IPS DF 6.9 (cell line): Measurements from ENCODE around the gene XCR1.

Source experiments
- DNase-seq: peaks from one replicate; pipeline ENCODE4 v3.0.0-alpha.2; 2013; ENCODE audit warnings: low read depth, low spot score
- H3K27ac ChIP-seq: one replicate; pipeline ENCODE4 v1.5.1; 2013; ENCODE audit warnings: low read length, control low read depth
- H3K27me3 ChIP-seq: 2 replicates; pipeline ENCODE4 v1.6.1; 2013; ENCODE audit warnings: mild to moderate bottlenecking, low read length; ENCODE audit not compliant: control insufficient read depth, insufficient read depth
- H3K36me3 ChIP-seq: 2 replicates; pipeline ENCODE4 v1.6.1; 2013; ENCODE audit warnings: low read length; ENCODE audit not compliant: control insufficient read depth, insufficient read depth
- H3K4me1 ChIP-seq: 2 replicates; pipeline ENCODE4 v1.6.1; 2013; ENCODE audit warnings: low read length; ENCODE audit not compliant: control insufficient read depth, insufficient read depth
- H3K4me3 ChIP-seq: 2 replicates; pipeline ENCODE4 v1.5.1; 2013; ENCODE audit warnings: mild to moderate bottlenecking, low read length
- H3K9me3 ChIP-seq: 2 replicates; pipeline ENCODE4 v1.6.1; 2013; ENCODE audit warnings: low read length, inconsistent platforms; ENCODE audit not compliant: control insufficient read depth, insufficient read depth
- WGBS: extraction: QIAGEN DNeasy Blood & Tissue Kit; methylation state at CpG from one replicate; pipeline ENCODE4 v1.1.7; 2013; ENCODE audit warnings: mixed read lengths, missing lambda C conversion rate; ENCODE audit not compliant: insufficient read length, insufficient coverage; 5-methylcytosine and 5-hydroxymethylcytosine counted together

The XCR1 gene

GRCh38 chr3:46027021-46027705 is at the start of gene XCR1:
Gene XCR1 (minus strand): TSS chr3:46027483. CDS start chr3:46021947, 5,536 bp downstream.
- Histone ChIP-seq H3K4me3 (no peak within 1 kb of the TSS), H3K9me3 (peaks cover 4% of the 10 kb centered on the region), H3K27ac (no peak within 1 kb of the TSS), H3K36me3 (no peaks in the 10 kb centered on the region; the same call in 1 of the 2 replicates), H3K27me3 (no peaks in the 10 kb centered on the region), H3K4me1 (no peaks in the 10 kb centered on the region)
- no peak for DNase-seq
- WGBS = no CpG with 5 or more reads among the region's 3 CpGs

- no peak overlapping the region for H3K27ac ChIP-seq
- H3K27me3 ChIP-seq = no peaks in the 10 kb centered on the region
- peaks cover 2% of the 10 kb centered on the region for H3K9me3 ChIP-seq
- no peaks in the 10 kb centered on the region for H3K4me1 ChIP-seq
- no peaks in the 10 kb centered on the region for H3K36me3 ChIP-seq
- no peak for DNase-seq
- no peak overlapping the region for H3K4me3 ChIP-seq
Measured at GRCh38 chr3:46076606-46077005, 49.3 kb upstream of the XCR1 start.

GRCh38 chr3:46075816-46076215 is 48.5 kb upstream of the XCR1 start:
- no CpG with 5 or more reads among the region's 1 CpG for WGBS
- no peaks in the 10 kb centered on the region for H3K27me3 ChIP-seq
- DNase-seq = no peak
- no peaks in the 10 kb centered on the region for H3K36me3 ChIP-seq
- H3K4me3 ChIP-seq = no peak overlapping the region
- no peak overlapping the region for H3K27ac ChIP-seq
- H3K9me3 ChIP-seq = peaks cover 2% of the 10 kb centered on the region
- no peaks in the 10 kb centered on the region for H3K4me1 ChIP-seq

- H3K36me3 ChIP-seq = no peaks in the 10 kb centered on the region
- DNase-seq = no peak
- H3K27me3 ChIP-seq = no peaks in the 10 kb centered on the region
- H3K27ac ChIP-seq = no peak overlapping the region
- H3K9me3 ChIP-seq = no peaks in the 10 kb centered on the region
- no peaks in the 10 kb centered on the region for H3K4me1 ChIP-seq
- no CpG with 5 or more reads among the region's 2 CpGs for WGBS
- no peak overlapping the region for H3K4me3 ChIP-seq
Measured at GRCh38 chr3:46071222-46071858, 44.1 kb upstream of the XCR1 start.

GRCh38 chr3:46070595-46071093 is 43.4 kb upstream of the XCR1 start:
- Histone ChIP-seq H3K9me3 (no peaks in the 10 kb centered on the region), H3K4me1 (no peaks in the 10 kb centered on the region), H3K27ac (no peak overlapping the region), H3K36me3 (no peaks in the 10 kb centered on the region), H3K4me3 (no peak overlapping the region), H3K27me3 (no peaks in the 10 kb centered on the region)
- no CpG with 5 or more reads among the region's 1 CpG for WGBS
- DNase-seq = no peak

GRCh38 chr3:46068501-46068900 is 41.2 kb upstream of the XCR1 start:
- WGBS = no CpG with 5 or more reads among the region's 4 CpGs
- no peak overlapping the region for H3K4me3 ChIP-seq
- no peaks in the 10 kb centered on the region for H3K36me3 ChIP-seq
- H3K9me3 ChIP-seq = no peaks in the 10 kb centered on the region
- no peaks in the 10 kb centered on the region for H3K4me1 ChIP-seq
- H3K27ac ChIP-seq = no peak overlapping the region
- DNase-seq = no peak
- no peaks in the 10 kb centered on the region for H3K27me3 ChIP-seq

- no peak overlapping the region for H3K27ac ChIP-seq
- H3K27me3 ChIP-seq = no peaks in the 10 kb centered on the region
- H3K9me3 ChIP-seq = no peaks in the 10 kb centered on the region
- no peaks in the 10 kb centered on the region for H3K36me3 ChIP-seq
- no peak overlapping the region for H3K4me3 ChIP-seq
- H3K4me1 ChIP-seq = no peaks in the 10 kb centered on the region
- DNase-seq = no peak
Measured at GRCh38 chr3:46067401-46067800, 40.1 kb upstream of the XCR1 start.

- Histone ChIP-seq H3K4me3 (no peak overlapping the region), H3K27me3 (no peaks in the 10 kb centered on the region), H3K36me3 (no peaks in the 10 kb centered on the region), H3K4me1 (no peaks in the 10 kb centered on the region), H3K9me3 (no peaks in the 10 kb centered on the region), H3K27ac (no peak overlapping the region)
- DNase-seq = no peak
- WGBS = no CpG with 5 or more reads among the region's 8 CpGs
Measured at GRCh38 chr3:46065750-46066256, 38.5 kb upstream of the XCR1 start.

- Histone ChIP-seq H3K27me3 (no peaks in the 10 kb centered on the region), H3K27ac (no peak overlapping the region), H3K4me1 (no peaks in the 10 kb centered on the region), H3K36me3 (no peaks in the 10 kb centered on the region), H3K9me3 (no peaks in the 10 kb centered on the region), H3K4me3 (no peak overlapping the region)
- no CpG with 5 or more reads among the region's 6 CpGs for WGBS
- no peak for DNase-seq
Measured at GRCh38 chr3:46065294-46065705, 38.0 kb upstream of the XCR1 start.

- DNase-seq = no peak
- Histone ChIP-seq H3K4me1 (no peaks in the 10 kb centered on the region), H3K27me3 (no peaks in the 10 kb centered on the region), H3K36me3 (no peaks in the 10 kb centered on the region), H3K27ac (no peak overlapping the region), H3K4me3 (no peak overlapping the region), H3K9me3 (no peaks in the 10 kb centered on the region)
- WGBS = no CpG with 5 or more reads among the region's 2 CpGs
Measured at GRCh38 chr3:46062679-46063078, 35.4 kb upstream of the XCR1 start.

- Histone ChIP-seq H3K9me3 (no peaks in the 10 kb centered on the region), H3K36me3 (no peaks in the 10 kb centered on the region), H3K27ac (no peak overlapping the region), H3K27me3 (no peaks in the 10 kb centered on the region), H3K4me1 (no peaks in the 10 kb centered on the region), H3K4me3 (no peak overlapping the region)
- no peak for DNase-seq
- WGBS = no CpG with 5 or more reads among the region's 3 CpGs
Measured at GRCh38 chr3:46061887-46062286, 34.6 kb upstream of the XCR1 start.
